SK-N-MC (cell line): ENCODE data around the gene MRO.

Source experiments
- EZH2 ChIP-seq: fragments of 200-600 bp; sonication (generic); IDR thresholded peaks from one replicate; pipeline ENCODE4 v1.6.1; 2017; ENCODE audit warnings: antibody characterized with exemption
- FOXP2 ChIP-seq: optimal IDR thresholded peaks from 2 replicates; pipeline ENCODE3; 2011; ENCODE audit warnings: mild to moderate bottlenecking, moderate library complexity; ENCODE audit not compliant: insufficient read depth; ENCODE audit errors: extremely low read length, control extremely low read depth
- POLR2AphosphoS5 ChIP-seq: IDR thresholded peaks from 2 replicates; pipeline ENCODE4 v1.6.1; 2012; ENCODE audit warnings: mild to moderate bottlenecking, low read depth, low read length, borderline replicate concordance

DNA sequence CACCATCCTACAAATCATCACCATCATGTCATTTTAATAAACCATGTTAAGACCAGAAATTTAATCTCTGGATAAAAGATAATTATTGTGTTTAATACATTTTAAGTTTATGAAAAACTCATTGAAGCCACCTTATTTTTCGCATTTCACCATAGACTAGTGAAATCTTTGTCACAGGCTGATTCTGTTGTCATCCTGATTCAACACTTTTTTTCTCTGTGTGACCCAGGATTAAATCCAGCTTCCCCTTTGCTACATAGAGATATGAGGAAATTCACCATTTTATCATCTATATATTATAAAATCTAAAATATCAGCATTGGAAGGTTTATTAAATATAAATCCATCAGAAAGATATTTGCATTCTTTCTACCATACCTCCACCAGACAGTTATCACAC lies 29.2 kb upstream of the MRO start:
- TF ChIP-seq POLR2AphosphoS5 (no peak), EZH2 (no peak), FOXP2 (no peak)
